Measurements from ENCODE around the gene PLEK. TPM values are rescaled to one million over a fixed set of nuclear protein-coding genes. Genes with fewer than 3 reads are reported as not detected.

PLEK gene
- total RNA-seq, 4 donors from 2014 or later, result 0.34 to 8.2 (median 3.4) TPM

DNA sequence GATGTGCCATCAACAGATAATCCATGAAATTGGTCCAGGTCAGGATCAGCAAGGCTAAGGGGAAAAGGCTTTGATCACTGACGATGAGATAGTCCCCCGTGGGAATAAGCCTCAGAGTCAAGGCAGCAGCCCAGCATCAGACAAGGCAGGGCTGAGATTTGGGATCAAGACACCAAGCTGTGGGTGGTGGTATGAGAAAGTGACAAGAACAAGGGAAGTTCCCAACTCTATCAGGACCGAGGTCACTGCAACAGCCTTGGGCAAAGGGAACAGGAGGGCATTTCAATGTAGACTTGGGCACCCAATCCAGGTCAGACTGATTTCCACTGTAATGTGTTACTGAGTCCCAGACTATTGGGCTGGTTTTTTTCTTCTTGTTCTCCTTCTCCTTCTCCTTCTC, 18.7 kb downstream of the PLEK start:
- TF ChIP-seq, protein P1, sequence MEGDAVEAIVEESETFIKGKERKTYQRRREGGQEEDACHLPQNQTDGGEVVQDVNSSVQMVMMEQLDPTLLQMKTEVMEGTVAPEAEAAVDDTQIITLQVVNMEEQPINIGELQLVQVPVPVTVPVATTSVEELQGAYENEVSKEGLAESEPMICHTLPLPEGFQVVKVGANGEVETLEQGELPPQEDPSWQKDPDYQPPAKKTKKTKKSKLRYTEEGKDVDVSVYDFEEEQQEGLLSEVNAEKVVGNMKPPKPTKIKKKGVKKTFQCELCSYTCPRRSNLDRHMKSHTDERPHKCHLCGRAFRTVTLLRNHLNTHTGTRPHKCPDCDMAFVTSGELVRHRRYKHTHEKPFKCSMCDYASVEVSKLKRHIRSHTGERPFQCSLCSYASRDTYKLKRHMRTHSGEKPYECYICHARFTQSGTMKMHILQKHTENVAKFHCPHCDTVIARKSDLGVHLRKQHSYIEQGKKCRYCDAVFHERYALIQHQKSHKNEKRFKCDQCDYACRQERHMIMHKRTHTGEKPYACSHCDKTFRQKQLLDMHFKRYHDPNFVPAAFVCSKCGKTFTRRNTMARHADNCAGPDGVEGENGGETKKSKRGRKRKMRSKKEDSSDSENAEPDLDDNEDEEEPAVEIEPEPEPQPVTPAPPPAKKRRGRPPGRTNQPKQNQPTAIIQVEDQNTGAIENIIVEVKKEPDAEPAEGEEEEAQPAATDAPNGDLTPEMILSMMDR (IDR thresholded peaks at IDR 0.05), result no peak
- TF ChIP-seq POLR2A (IDR thresholded peaks at IDR 0.05), result no peak
- Histone ChIP-seq H3K27ac (no peak overlapping the region), H3K27me3 (no peaks in the 10 kb centered on the region), H3K36me3 (no peaks in the 10 kb centered on the region), H3K4me3 (no peak overlapping the region), H3K9me3 (no peaks in the 10 kb centered on the region), H3K4me1 (peaks cover 0 to 14% (median 2%) of the 10 kb centered on the region in 3 donors)
- DNase-seq, result no peak
- intact Hi-C loops (cut with DNase I), result no loop called here
- WGBS, 2 donors, result 85% methylated on average over 3 of the region's 3 CpGs

DNA sequence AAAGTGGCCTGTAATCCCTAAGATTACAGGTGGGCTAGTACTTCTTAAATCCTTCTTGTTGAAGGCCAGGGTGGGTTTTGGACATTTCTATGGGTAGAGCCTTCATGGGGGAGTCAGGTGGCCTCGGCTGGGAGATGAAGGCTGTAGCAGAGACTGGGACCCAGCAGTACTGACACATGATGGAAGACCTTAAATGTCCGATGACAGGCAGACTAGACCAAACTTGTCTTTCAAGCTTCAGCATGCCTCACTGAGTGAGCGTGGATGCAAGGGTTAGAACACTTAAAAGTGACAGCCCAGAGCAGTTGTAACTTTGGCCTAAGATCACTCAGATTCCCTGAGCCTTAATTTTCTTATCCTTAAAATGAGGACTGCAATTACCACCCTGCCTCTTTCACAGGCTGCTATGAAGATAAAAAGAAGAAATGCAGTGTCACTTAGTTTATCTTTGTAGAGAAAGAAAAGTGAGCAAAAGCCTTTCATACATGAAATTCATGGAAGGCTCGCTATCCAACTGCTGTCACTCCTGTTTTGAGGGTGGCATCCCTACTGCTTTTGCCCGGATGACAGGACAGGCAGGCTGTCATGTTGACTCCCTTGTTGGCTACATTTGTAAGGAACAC, 19.5 kb downstream of the PLEK start:
- TF ChIP-seq, protein P1 (IDR thresholded peaks at IDR 0.05), result no peak
- TF ChIP-seq POLR2A (IDR thresholded peaks at IDR 0.05), result no peak
- Histone ChIP-seq H3K36me3 (no peaks in the 10 kb centered on the region), H3K27ac (no peak overlapping the region), H3K9me3 (no peaks in the 10 kb centered on the region), H3K4me3 (no peak overlapping the region), H3K4me1 (peaks cover 2 to 22% (median 4%) of the 10 kb centered on the region in 3 donors), H3K27me3 (no peaks in the 10 kb centered on the region)
- DNase-seq, result no peak
- intact Hi-C loops (cut with DNase I), result no loop called here
- 47 to 74% methylated on average over 4 to 5 of the region's 5 CpGs for WGBS, 2 donors

GRCh38 chr2:68385220-68385906, 20.3 kb downstream of the PLEK start:
- DNase-seq, result no peak
- WGBS, 2 donors, result 70 to 86% methylated on average over 2 of the region's 2 CpGs
- H3K4me1 ChIP-seq, result peaks cover 2 to 29% (median 4%) of the 10 kb centered on the region in 3 donors
- H3K27me3 ChIP-seq, result no peaks in the 10 kb centered on the region
- H3K36me3 ChIP-seq, result no peaks in the 10 kb centered on the region
- intact Hi-C loops (cut with DNase I), result no loop called here
- no peak overlapping the region for H3K27ac ChIP-seq
- no peaks in the 10 kb centered on the region for H3K9me3 ChIP-seq
- TF ChIP-seq, protein P1 (IDR thresholded peaks at IDR 0.05), result no peak
- no peak for TF ChIP-seq POLR2A (IDR thresholded peaks at IDR 0.05)
- no peak overlapping the region for H3K4me3 ChIP-seq

DNA sequence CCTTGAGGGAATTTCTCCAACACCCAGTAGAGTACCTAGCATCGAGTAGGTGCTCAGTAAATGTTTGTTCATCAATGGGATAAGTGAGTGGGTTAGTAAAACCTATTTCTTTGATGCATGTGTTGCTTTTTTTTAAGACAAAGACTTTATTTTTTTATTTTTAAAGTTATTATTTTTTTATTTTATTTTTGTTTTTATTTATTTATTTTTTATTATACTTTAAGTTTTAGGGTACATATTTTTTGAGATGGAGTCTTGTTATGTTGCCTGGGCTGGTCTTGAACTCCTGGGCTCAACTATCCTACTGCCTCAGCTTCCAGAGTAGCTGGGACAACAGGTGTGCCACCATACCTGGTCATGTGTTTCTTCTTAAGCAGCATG, 20.8 kb downstream of the PLEK start:
- peaks cover 4 to 35% (median 6%) of the 10 kb centered on the region in 3 donors for H3K4me1 ChIP-seq
- no peaks in the 10 kb centered on the region for H3K9me3 ChIP-seq
- H3K27ac ChIP-seq, result no peak overlapping the region
- no peaks in the 10 kb centered on the region for H3K27me3 ChIP-seq
- intact Hi-C loops (cut with DNase I), result no loop called here
- no peak for DNase-seq
- WGBS, 2 donors, result 64 to 88% methylated on average over 1 of the region's 1 CpG
- H3K4me3 ChIP-seq, result no peak overlapping the region
- H3K36me3 ChIP-seq, result no peaks in the 10 kb centered on the region
- no peak for TF ChIP-seq POLR2A (IDR thresholded peaks at IDR 0.05)
- TF ChIP-seq, protein P1 (IDR thresholded peaks at IDR 0.05), result no peak

DNA sequence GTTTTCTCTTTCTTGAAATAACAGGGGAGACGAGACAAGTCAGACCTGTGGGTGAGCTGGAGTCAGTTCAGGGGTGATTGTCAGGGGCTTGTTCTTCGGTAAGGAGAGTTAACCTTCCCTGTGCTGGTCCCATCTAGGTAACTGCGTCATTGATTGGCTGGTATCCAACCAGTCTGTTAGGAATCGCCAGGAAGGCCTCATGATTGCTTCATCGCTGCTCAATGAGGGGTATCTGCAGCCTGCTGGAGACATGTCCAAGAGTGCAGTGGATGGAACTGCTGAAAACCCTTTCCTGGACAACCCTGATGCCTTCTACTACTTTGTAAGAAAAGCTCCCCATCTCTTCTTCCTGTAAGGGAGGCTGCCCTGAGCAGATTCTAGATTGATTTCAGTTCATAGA, 21.3 kb downstream of the PLEK start:
- DNase-seq, result no peak
- intact Hi-C loops (cut with DNase I), result no loop called here
- no peaks in the 10 kb centered on the region for H3K36me3 ChIP-seq
- no peaks in the 10 kb centered on the region for H3K9me3 ChIP-seq
- no peaks in the 10 kb centered on the region for H3K27me3 ChIP-seq
- H3K27ac ChIP-seq, result no peak overlapping the region
- WGBS, 2 donors, result 72 to 74% methylated on average over 4 to 5 of the region's 5 CpGs
- TF ChIP-seq POLR2A (IDR thresholded peaks at IDR 0.05), result no peak
- TF ChIP-seq, protein P1 (IDR thresholded peaks at IDR 0.05), result no peak
- H3K4me3 ChIP-seq, result no peak overlapping the region
- peaks cover 4 to 39% (median 10%) of the 10 kb centered on the region in 3 donors for H3K4me1 ChIP-seq
